HuH-7.5 (cell line): ENCODE results near the gene RANBP1.
"Not testable (repeated sequence)": the region's sequence is repeated elsewhere in the genome, so short reads cannot be mapped to it uniquely, and the experiment has no call there.

Source experiments
- DNase-seq: peaks from one replicate; pipeline ENCODE4 v3.0.0; 2011; ENCODE audit warnings: low spot score

The RANBP1 gene

GRCh38 chr22:20115691-20116375 is at the start of gene RANBP1:
RANBP1 (plus strand) TSS chr22:20116104; CDS start chr22:20116185, 81 bp downstream.
- DNase-seq, result no peak

- no peak for DNase-seq
These were observed 49.1 kb upstream of the RANBP1 start for GRCh38 chr22:20066617-20067383.

DNA sequence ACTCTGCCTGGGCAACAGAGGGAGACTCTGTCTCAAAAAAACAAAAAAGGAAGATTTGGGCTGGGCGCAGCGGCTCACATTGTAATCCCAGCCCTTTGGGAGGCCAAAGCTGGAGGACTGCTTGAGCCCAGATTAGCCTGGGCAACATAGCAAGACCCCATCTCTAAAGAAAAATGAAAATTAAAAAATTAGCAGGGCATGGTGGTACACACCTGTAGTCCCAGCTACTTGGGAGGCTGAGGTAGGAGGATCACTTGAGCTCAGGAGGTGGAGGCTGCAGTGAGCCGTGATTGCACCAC is 48.6 kb upstream of the RANBP1 start:
- not testable (repeated sequence) for DNase-seq

- DNase-seq, result no peak
These were observed 47.3 kb upstream of the RANBP1 start for GRCh38 chr22:20068640-20069039.

DNA sequence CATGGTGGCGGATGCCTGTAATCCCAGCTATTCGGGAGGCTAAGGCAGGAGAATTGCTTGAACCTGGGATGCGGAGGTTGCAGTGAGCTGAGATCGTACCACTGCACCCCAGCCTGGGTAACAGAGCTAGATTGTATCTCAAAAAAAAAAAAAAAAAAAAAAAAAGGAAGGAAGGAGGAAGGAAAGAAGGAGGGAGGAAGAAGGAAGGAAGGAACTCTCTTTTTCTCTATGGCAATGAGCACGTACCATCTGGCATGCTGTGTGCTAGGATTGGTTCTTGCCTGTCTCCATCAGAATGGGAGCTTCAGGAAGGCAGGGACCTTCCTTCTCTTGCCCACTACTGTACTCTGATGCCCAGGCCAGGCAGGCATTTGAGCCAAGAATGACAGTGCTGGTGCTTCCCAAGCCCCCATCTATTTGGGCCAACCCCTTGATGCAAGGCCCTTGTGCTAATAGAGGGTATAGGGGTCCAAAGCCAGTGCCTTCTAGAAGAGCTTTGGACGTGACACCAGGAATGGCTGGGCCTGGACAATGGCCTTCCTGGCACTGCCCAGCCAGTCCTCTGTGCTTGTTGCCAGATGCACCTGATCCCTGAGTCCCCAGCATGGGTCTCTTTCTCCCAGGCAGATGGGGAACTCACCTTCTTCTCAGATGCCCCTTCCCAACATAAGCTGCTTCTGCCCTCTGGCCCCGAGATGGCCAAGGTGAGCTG is 46.4 kb upstream of the RANBP1 start:
- DNase-seq, result no peak

DNA sequence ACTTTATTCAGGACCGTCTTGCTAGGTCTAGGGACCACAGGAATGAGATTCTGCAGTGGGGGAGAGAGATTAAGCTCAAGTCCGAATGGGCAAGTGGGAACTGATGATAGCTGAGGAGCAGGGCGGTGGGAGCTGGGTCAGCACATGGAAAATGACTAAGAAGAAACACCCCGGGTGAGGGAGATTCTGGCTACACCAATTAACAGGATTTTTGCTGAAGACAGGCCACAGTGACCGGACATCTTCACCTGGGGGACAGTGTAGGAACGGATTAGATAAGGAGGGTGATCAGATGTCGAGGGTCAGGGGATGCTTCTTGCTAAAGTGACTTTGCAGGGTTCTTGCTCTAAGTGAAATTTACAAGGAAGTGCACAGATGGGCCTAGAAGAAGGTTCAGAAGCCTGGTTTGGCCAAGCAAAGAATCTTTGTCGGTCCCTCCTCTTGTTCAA is 44.4 kb upstream of the RANBP1 start:
- no peak for DNase-seq

GRCh38 chr22:20076627-20077172 is 39.2 kb upstream of the RANBP1 start:
- DNase-seq, result no peak

GRCh38 chr22:20079745-20080444 is 36.0 kb upstream of the RANBP1 start, which contains the start of gene DGCR8:
DGCR8 (plus strand) TSS chr22:20080241; CDS start chr22:20085964, 5,723 bp downstream.
- peak; percentile 94 for DNase-seq

- DNase-seq, result peak; percentile 55
These were observed 35.5 kb upstream of the RANBP1 start for GRCh38 chr22:20080445-20080775.

- DNase-seq, result peak; percentile 45
These were observed 34.9 kb upstream of the RANBP1 start for GRCh38 chr22:20080776-20081654.

- DNase-seq, result no peak
These were observed 32.6 kb upstream of the RANBP1 start for GRCh38 chr22:20083157-20083890.

GRCh38 chr22:20083891-20084546 is 31.9 kb upstream of the RANBP1 start:
- DNase-seq, result no peak

- DNase-seq, result peak; percentile 51
These were observed 31.1 kb upstream of the RANBP1 start for GRCh38 chr22:20084547-20085413.

GRCh38 chr22:20085651-20086050 is 30.3 kb upstream of the RANBP1 start:
- DNase-seq, result no peak

- no peak for DNase-seq
These were observed 29.8 kb upstream of the RANBP1 start for GRCh38 chr22:20086101-20086599.

- no peak for DNase-seq
These were observed 29.1 kb upstream of the RANBP1 start for GRCh38 chr22:20086763-20087162.

GRCh38 chr22:20087319-20088262 is 28.3 kb upstream of the RANBP1 start:
- DNase-seq, result no peak
